Esophagus squamous epithelium (tissue), 4 donors: ENCODE data around the gene MT1HL1.

Experiments
- POLR2A ChIP-seq, 4 donors: fragments of 450-650 bp; IDR thresholded peaks; one replicate each; pipeline ENCODE4 v1.6.1; 2017; ENCODE audit warnings: antibody characterized with exemption in 4 of 4, mild to moderate bottlenecking in 4 of 4, moderate library complexity in 3 of 4
- TF ChIP-seq, protein P1 (sequence below), 6 experiments: fragments of 450-650 bp in 4 of 6; fragments of 200-600 bp in 2 of 6; sonication (generic) in 2 of 6; IDR thresholded peaks; one replicate each; pipeline ENCODE4 v1.5.1; 2016 to 2019; ENCODE audit warnings: antibody characterized with exemption in 6 of 6, mild to moderate bottlenecking in 4 of 6, moderate library complexity in 4 of 6

DNA sequence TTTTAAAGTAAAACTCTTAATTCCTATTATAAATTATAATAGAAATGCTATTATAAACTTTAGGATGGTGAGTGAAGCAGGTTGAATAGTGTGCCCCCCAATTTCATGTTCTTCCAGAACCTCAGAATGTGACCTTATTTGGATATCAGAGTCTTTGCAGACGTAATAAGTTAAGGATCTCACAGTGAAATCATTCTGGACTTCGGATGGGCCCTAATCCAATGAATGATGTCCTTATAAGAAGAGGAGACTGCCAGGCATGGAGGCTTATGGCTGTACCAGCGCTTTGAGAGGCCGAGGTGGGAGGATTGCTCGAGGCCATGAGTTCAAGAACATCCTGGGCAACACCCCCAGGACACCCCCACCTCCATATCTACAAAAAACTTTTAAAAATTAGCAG, 9.4 kb upstream of the MT1HL1 start:
- TF ChIP-seq, protein P1, sequence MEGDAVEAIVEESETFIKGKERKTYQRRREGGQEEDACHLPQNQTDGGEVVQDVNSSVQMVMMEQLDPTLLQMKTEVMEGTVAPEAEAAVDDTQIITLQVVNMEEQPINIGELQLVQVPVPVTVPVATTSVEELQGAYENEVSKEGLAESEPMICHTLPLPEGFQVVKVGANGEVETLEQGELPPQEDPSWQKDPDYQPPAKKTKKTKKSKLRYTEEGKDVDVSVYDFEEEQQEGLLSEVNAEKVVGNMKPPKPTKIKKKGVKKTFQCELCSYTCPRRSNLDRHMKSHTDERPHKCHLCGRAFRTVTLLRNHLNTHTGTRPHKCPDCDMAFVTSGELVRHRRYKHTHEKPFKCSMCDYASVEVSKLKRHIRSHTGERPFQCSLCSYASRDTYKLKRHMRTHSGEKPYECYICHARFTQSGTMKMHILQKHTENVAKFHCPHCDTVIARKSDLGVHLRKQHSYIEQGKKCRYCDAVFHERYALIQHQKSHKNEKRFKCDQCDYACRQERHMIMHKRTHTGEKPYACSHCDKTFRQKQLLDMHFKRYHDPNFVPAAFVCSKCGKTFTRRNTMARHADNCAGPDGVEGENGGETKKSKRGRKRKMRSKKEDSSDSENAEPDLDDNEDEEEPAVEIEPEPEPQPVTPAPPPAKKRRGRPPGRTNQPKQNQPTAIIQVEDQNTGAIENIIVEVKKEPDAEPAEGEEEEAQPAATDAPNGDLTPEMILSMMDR (IDR thresholded peaks at IDR 0.05), result no peak
- TF ChIP-seq POLR2A (IDR thresholded peaks at IDR 0.05), result no peak
